ENCODE data around the gene ZC3H12D.

DNA sequence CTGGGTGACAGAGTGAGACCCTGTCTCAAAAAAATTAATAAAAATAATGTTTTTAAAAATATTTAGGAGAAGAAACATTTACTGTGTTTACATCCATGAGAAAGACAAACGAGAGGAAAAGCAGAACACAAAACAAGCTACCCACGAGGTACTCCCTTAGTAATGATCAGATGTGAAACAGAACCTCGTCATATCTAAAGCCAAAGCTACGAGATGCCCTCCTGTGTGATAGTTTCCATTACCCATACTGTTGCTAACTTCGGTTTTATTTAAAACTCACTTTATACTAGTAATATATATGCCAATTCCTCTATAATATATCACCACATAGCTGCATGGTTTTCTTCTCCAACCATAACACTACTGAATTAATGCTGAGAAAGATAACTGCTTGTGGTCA lies 63.7 kb downstream of the ZC3H12D start:
- TF ChIP-seq EZH2phosphoT487 (IDR thresholded peaks at IDR 0.05; ENCODE audit: borderline replicate concordance, low read length) (no peak), CTCF (IDR thresholded peaks at IDR 0.05; ENCODE audit: low read depth, low read length, poor library complexity, severe bottlenecking) (no peak)

Measured in DOHH2 (cell line).